ENCODE results near the gene DMD.

Gene DMD

DNA sequence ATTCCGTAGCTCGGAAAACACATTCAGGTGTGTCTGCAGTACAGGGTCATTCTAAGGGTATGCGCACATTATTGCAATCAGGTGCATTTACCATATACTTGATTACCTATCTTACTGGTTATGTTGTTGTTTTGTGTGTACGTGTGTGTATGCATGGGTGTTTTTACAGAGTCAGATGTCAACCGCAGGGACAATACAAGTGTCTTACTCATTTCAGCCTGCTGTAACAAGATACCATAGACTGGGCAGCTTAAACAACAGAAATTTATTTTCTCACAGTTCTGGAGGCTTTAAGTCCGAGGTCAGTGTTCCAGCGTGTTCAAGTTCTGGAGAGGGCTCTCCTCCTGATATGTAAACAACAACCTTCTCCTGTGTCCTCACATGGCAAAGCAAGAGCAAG lies 316.7 kb downstream of the DMD start:
- Histone ChIP-seq H3K9me3 (no peaks in the 10 kb centered on the region), H3K27me3 (no peaks in the 10 kb centered on the region), H3K4me3 (ENCODE audit: low read depth, low read length) (no peak overlapping the region), H3K36me3 (no peaks in the 10 kb centered on the region), H3K4me1 (no peaks in the 10 kb centered on the region)
- no peak for DNase-seq
- TF ChIP-seq, protein P1, sequence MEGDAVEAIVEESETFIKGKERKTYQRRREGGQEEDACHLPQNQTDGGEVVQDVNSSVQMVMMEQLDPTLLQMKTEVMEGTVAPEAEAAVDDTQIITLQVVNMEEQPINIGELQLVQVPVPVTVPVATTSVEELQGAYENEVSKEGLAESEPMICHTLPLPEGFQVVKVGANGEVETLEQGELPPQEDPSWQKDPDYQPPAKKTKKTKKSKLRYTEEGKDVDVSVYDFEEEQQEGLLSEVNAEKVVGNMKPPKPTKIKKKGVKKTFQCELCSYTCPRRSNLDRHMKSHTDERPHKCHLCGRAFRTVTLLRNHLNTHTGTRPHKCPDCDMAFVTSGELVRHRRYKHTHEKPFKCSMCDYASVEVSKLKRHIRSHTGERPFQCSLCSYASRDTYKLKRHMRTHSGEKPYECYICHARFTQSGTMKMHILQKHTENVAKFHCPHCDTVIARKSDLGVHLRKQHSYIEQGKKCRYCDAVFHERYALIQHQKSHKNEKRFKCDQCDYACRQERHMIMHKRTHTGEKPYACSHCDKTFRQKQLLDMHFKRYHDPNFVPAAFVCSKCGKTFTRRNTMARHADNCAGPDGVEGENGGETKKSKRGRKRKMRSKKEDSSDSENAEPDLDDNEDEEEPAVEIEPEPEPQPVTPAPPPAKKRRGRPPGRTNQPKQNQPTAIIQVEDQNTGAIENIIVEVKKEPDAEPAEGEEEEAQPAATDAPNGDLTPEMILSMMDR (IDR thresholded peaks at IDR 0.05; ENCODE audit: low read depth, low read length), result no peak

- Histone ChIP-seq H3K27me3 (no peaks in the 10 kb centered on the region), H3K4me3 (ENCODE audit: low read depth, low read length) (no peak overlapping the region), H3K36me3 (no peaks in the 10 kb centered on the region), H3K4me1 (no peaks in the 10 kb centered on the region), H3K9me3 (no peaks in the 10 kb centered on the region)
- TF ChIP-seq, protein P1 (IDR thresholded peaks at IDR 0.05; ENCODE audit: low read depth, low read length), result no peak
- no peak for DNase-seq
Observed at GRCh38 chrX:32893751-32894150, 317.6 kb downstream of the DMD start.

- H3K27me3 ChIP-seq, result no peaks in the 10 kb centered on the region
- TF ChIP-seq, protein P1 (IDR thresholded peaks at IDR 0.05; ENCODE audit: low read depth, low read length), result no peak
- H3K9me3 ChIP-seq, result no peaks in the 10 kb centered on the region
- no peak for DNase-seq
- no peaks in the 10 kb centered on the region for H3K36me3 ChIP-seq
- H3K4me1 ChIP-seq, result no peaks in the 10 kb centered on the region
- no peak overlapping the region for H3K4me3 ChIP-seq (ENCODE audit: low read depth, low read length)
Observed at GRCh38 chrX:32877592-32877991, 333.8 kb downstream of the DMD start.

DNA sequence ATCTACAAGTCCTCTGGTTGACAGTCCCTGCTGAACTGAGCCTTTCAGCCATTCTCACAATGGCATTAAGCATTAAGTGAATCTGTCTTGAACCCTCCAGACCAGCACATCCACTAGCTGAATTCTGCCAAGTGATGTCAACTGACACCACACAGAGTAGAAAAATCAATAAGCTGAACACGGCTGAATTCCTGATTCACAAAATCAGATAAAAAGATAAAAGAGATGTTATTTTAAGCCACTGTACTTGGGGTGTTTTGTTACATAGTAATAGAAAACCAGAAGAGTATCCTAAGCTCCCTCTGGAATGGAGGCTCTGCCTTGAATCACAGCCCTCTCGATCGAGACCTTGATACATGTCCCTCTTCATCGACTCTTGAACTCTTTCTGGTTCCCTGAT lies 336.5 kb downstream of the DMD start:
- DNase-seq, result no peak
- no peak overlapping the region for H3K4me3 ChIP-seq (ENCODE audit: low read depth, low read length)
- no peaks in the 10 kb centered on the region for H3K36me3 ChIP-seq
- TF ChIP-seq, protein P1 (IDR thresholded peaks at IDR 0.05; ENCODE audit: low read depth, low read length), result no peak
- no peaks in the 10 kb centered on the region for H3K27me3 ChIP-seq
- H3K9me3 ChIP-seq, result no peaks in the 10 kb centered on the region
- no peaks in the 10 kb centered on the region for H3K4me1 ChIP-seq

GRCh38 chrX:32873786-32874185 lies 337.6 kb downstream of the DMD start:
- Histone ChIP-seq H3K9me3 (no peaks in the 10 kb centered on the region), H3K27me3 (no peaks in the 10 kb centered on the region), H3K36me3 (no peaks in the 10 kb centered on the region), H3K4me1 (no peaks in the 10 kb centered on the region), H3K4me3 (ENCODE audit: low read depth, low read length) (no peak overlapping the region)
- DNase-seq, result no peak
- TF ChIP-seq, protein P1 (IDR thresholded peaks at IDR 0.05; ENCODE audit: low read depth, low read length), result no peak

- H3K4me1 ChIP-seq, result no peaks in the 10 kb centered on the region
- H3K4me3 ChIP-seq (ENCODE audit: low read depth, low read length), result no peak overlapping the region
- H3K36me3 ChIP-seq, result no peaks in the 10 kb centered on the region
- H3K27me3 ChIP-seq, result no peaks in the 10 kb centered on the region
- TF ChIP-seq, protein P1 (IDR thresholded peaks at IDR 0.05; ENCODE audit: low read depth, low read length), result no peak
- no peaks in the 10 kb centered on the region for H3K9me3 ChIP-seq
- DNase-seq, result no peak
Observed at GRCh38 chrX:32871636-32872035, 339.7 kb downstream of the DMD start.

Data from BE2C (cell line).